PC-3 (cell line): ENCODE results near the gene AGBL5. TPM values are rescaled to one million over a fixed set of nuclear protein-coding genes. Genes with fewer than 3 reads are reported as not detected.

Experiments
- ATAC-seq: fragments of 200-7000 bp; cut with Tn5 transposase; 2 replicates; pipeline ENCODE4 v1.9.1; 2020; ENCODE audit warnings: mild to moderate bottlenecking, moderate library complexity
- BruUV-seq: library from RNA; stranded (reverse); fragments of 400-500 nt; replicated peaks from 2 replicates; lab custom pipeline; 2021; lab: Mats Ljungman, UMichigan
- CTCF ChIA-PET: fragments of 300-600 bp; sonication (Branson Sonifier 250); formaldehyde crosslinking; loops from one replicate; lab custom pipeline; 2022; ENCODE audit warnings: antibody characterized with exemption; lab: Charles Lee
- POLR2A ChIA-PET: fragments of 300-600 bp; sonication (Branson Sonifier 250); formaldehyde crosslinking; loops from one replicate; lab custom pipeline; 2022; ENCODE audit warnings: antibody characterized with exemption; ENCODE audit not compliant: unreplicated experiment; lab: Charles Lee
- DNase-seq: peaks from one replicate; pipeline ENCODE4 v3.0.0-alpha.2; 2015
- H2AFZ ChIP-seq: fragments of 300-600 bp; sonication (generic); 2 replicates; pipeline ENCODE4 v1.6.0; 2016; ENCODE audit warnings: antibody characterized with exemption, low read length
- H3F3A ChIP-seq: fragments of 300-600 bp; sonication (generic); one replicate; pipeline ENCODE4 v1.6.0; 2017; ENCODE audit warnings: antibody characterized with exemption, low read length, control low read depth, mild to moderate bottlenecking; ENCODE audit not compliant: unreplicated experiment
- H3K27ac ChIP-seq: fragments of 300-600 bp; sonication (generic); 2 replicates; pipeline ENCODE4 v1.5.1; 2016; ENCODE audit warnings: mild to moderate bottlenecking, low read length
- H3K27me3 ChIP-seq: fragments of 300-600 bp; sonication (generic); 2 replicates; pipeline ENCODE4 v1.6.1; 2016; ENCODE audit warnings: low read length, mixed read lengths
- H3K36me3 ChIP-seq: fragments of 300-600 bp; sonication (generic); 2 replicates; pipeline ENCODE4 v1.6.1; 2016; ENCODE audit warnings: low read depth, mixed run types, low read length, mixed read lengths
- H3K4me1 ChIP-seq: fragments of 300-600 bp; sonication (generic); 2 replicates; pipeline ENCODE4 v1.5.1; 2016; ENCODE audit warnings: low read length; ENCODE audit not compliant: insufficient read depth
- H3K4me2 ChIP-seq: fragments of 300-600 bp; sonication (generic); 2 replicates; pipeline ENCODE4 v1.6.0; 2016; ENCODE audit warnings: low read length
- H3K4me3 ChIP-seq: fragments of 300-600 bp; sonication (generic); 2 replicates; pipeline ENCODE4 v1.5.1; 2016; ENCODE audit warnings: mild to moderate bottlenecking, low read length, mixed read lengths
- H3K79me2 ChIP-seq: fragments of 300-600 bp; sonication (generic); 2 replicates; pipeline ENCODE4 v1.6.1; 2017; ENCODE audit warnings: low read length, mixed read lengths
- H3K9ac ChIP-seq: fragments of 300-600 bp; sonication (generic); 2 replicates; pipeline ENCODE4 v1.6.0; 2016; ENCODE audit warnings: mild to moderate bottlenecking, low read length
- H3K9me2 ChIP-seq: fragments of 300-600 bp; sonication (generic); replicated peaks from 2 replicates; pipeline ENCODE4 v1.6.1; 2016; ENCODE audit warnings: mixed run types, low read length, mixed read lengths
- H3K9me3 ChIP-seq: fragments of 300-600 bp; sonication (generic); 2 replicates; pipeline ENCODE4 v1.6.1; 2016; ENCODE audit warnings: low read length, mixed read lengths
- H4K20me1 ChIP-seq: fragments of 300-600 bp; sonication (generic); 2 replicates; pipeline ENCODE4 v1.6.1; 2016; ENCODE audit warnings: low read length, mixed read lengths
- EZH2 ChIP-seq: fragments of 300-600 bp; sonication (generic); IDR thresholded peaks from one replicate; pipeline ENCODE4 v1.6.1; 2017; ENCODE audit warnings: antibody characterized with exemption, mild to moderate bottlenecking, low read length; ENCODE audit not compliant: unreplicated experiment
- EZH2phosphoT487 ChIP-seq: fragments of 300-600 bp; sonication (generic); IDR thresholded peaks from 2 replicates; pipeline ENCODE4 v1.6.1; 2018; ENCODE audit warnings: mild to moderate bottlenecking, antibody characterized with exemption, low read length, borderline replicate concordance
- intact Hi-C: fragments of 100-400 bp; cut with micrococcal nuclease; formaldehyde crosslinking; loops from 2 replicates; pipeline ENCODE4 v1.9.0; 2023
- total RNA-seq: library from RNA; depleted of rRNA; stranded (reverse); fragments of >200 nt; gene quantifications from 2 replicates; pipeline ENCODE4 v1.2.3, GENCODE V29; 2014
- TF ChIP-seq, protein P1 (sequence below): fragments of 300-600 bp; sonication (generic); conservative IDR thresholded peaks from 2 replicates; pipeline ENCODE4 v1.5.1; 2017; ENCODE audit warnings: antibody characterized with exemption, low read depth, mild to moderate bottlenecking, low read length

Gene AGBL5
- total RNA-seq, 1 experiment from 2014 or later: 14.1 TPM

DNA sequence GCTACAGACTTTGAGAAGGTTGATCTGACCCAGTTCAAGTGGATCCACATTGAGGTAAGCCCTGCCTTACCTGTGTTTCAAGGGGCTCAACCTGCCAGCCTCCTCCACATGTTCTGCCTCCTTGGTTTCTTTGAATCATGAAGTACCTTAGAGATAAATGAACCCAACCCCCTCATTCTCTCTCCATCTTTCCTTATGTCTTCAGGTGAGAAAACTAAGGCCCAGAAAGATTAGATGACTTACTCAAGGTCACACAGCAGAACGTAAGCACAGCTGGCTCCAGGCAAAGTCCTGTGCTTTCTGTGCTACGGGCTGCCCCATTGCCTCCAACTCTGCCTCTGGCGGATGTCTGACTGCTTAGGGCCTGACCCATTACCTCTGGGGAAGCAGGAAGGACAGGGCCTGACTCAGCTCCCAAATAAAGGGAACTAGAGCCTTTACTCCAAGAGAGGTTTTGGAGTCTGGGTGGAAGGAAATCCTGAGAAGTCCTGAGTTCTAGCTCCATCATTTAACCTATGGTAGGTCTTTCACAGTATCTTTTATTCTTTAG lies 45.4 kb downstream of the AGBL5 start:
- Histone ChIP-seq H3K4me1 (no peaks in the 10 kb centered on the region), H3K9ac (no peak overlapping the region), H3K27ac (no peak overlapping the region), H3K4me2 (no peak overlapping the region), H3K9me2 (no peaks in the 10 kb centered on the region), H3K27me3 (no peaks in the 10 kb centered on the region), H4K20me1 (no peaks in the 10 kb centered on the region), H3F3A (no peaks in the 10 kb centered on the region), H3K4me3 (no peak overlapping the region), H2AFZ (no peak overlapping the region), H3K9me3 (no peaks in the 10 kb centered on the region), H3K36me3 (no peaks in the 10 kb centered on the region), H3K79me2 (no peaks in the 10 kb centered on the region)
- ATAC-seq: no peak
- DNase-seq: no peak
- no TSS peak for BruUV-seq
- ChIA-PET CTCF (interaction anchor here (0.8 to 2.1 kb wide), 3 partner anchors 9 to 206 kb away, joined by 4 to 8 read pairs (median 7); no protein-coding TSS in a partner anchor), POLR2A (no interaction called here)
- intact Hi-C loops: no loop called here
- TF ChIP-seq EZH2 (no peak), EZH2phosphoT487 (no peak)
- TF ChIP-seq, protein P1, sequence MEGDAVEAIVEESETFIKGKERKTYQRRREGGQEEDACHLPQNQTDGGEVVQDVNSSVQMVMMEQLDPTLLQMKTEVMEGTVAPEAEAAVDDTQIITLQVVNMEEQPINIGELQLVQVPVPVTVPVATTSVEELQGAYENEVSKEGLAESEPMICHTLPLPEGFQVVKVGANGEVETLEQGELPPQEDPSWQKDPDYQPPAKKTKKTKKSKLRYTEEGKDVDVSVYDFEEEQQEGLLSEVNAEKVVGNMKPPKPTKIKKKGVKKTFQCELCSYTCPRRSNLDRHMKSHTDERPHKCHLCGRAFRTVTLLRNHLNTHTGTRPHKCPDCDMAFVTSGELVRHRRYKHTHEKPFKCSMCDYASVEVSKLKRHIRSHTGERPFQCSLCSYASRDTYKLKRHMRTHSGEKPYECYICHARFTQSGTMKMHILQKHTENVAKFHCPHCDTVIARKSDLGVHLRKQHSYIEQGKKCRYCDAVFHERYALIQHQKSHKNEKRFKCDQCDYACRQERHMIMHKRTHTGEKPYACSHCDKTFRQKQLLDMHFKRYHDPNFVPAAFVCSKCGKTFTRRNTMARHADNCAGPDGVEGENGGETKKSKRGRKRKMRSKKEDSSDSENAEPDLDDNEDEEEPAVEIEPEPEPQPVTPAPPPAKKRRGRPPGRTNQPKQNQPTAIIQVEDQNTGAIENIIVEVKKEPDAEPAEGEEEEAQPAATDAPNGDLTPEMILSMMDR: no peak

DNA sequence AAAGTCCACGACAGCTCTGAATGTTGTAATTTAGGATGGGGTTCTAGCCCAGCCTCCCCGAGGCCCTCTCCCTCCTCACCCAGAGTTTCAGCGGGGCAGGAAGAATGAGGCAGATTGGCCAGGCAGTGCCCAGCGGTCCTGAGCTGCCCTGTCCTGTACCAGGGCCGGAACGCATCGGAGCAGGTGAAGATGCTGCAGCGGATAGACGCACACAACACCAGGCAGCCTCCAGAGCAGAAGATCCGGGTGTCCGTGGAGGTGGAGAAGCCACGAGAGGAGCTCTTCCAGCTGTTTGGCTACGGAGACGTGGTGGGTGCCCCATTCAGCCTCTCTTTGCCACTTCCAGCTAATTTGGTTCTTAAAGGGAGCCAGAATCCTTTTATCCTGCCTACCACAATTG lies 45.9 kb downstream of the AGBL5 start:
- Histone ChIP-seq H3K9me2 (no peaks in the 10 kb centered on the region), H3K4me3 (no peak overlapping the region), H3K27me3 (no peaks in the 10 kb centered on the region), H2AFZ (no peak overlapping the region), H4K20me1 (no peaks in the 10 kb centered on the region), H3F3A (no peaks in the 10 kb centered on the region), H3K4me2 (no peak overlapping the region), H3K79me2 (no peaks in the 10 kb centered on the region), H3K4me1 (no peaks in the 10 kb centered on the region), H3K27ac (no peak overlapping the region), H3K9me3 (no peaks in the 10 kb centered on the region), H3K36me3 (no peaks in the 10 kb centered on the region), H3K9ac (no peak overlapping the region)
- ATAC-seq (no peak), DNase-seq (no peak)
- POLR2A ChIA-PET: no interaction called here
- no peak for TF ChIP-seq EZH2phosphoT487
- no peak for TF ChIP-seq EZH2
- TF ChIP-seq, protein P1: no peak
- CTCF ChIA-PET: interaction anchor here (0.8 to 2.1 kb wide), 3 partner anchors 9 to 206 kb away, joined by 4 to 8 read pairs (median 7); no protein-coding TSS in a partner anchor
- intact Hi-C loops: no loop called here
- no TSS peak for BruUV-seq

DNA sequence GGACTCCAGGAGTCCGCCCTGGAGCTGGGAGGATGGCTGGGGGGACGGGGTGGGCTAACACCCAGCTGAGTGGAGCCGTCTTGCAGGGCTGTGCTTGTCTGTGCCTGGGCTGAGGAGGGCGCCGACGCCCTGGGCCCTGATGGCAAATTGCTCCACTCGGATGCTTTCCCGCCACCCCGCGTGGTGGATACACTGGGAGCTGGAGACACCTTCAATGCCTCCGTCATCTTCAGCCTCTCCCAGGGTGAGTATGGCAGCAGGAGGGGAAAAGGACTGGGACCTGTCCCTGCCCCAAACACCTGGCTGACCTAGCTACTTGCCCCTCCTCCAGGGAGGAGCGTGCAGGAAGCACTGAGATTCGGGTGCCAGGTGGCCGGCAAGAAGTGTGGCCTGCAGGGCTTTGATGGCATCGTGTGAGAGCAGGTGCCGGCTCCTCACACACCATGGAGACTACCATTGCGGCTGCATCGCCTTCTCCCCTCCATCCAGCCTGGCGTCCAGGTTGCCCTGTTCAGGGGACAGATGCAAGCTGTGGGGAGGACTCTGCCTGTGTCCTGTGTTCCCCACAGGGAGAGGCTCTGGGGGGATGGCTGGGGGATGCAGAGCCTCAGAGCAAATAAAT lies 48.0 kb downstream of the AGBL5 start:
- no TSS peak for BruUV-seq
- DNase-seq (no peak), ATAC-seq (no peak)
- no peaks in the 10 kb centered on the region for H3K9me2 ChIP-seq
- intact Hi-C loops: no loop called here
- no peak overlapping the region for H3K4me2 ChIP-seq
- H3K9ac ChIP-seq: no peak overlapping the region
- no peak overlapping the region for H2AFZ ChIP-seq
- no peaks in the 10 kb centered on the region for H3K36me3 ChIP-seq
- H3K4me1 ChIP-seq: no peaks in the 10 kb centered on the region
- H3K9me3 ChIP-seq: no peaks in the 10 kb centered on the region
- no peak overlapping the region for H3K4me3 ChIP-seq
- no peaks in the 10 kb centered on the region for H3K79me2 ChIP-seq
- ChIA-PET CTCF (interaction anchor here (1.2 kb wide), 1 partner anchor 204 kb away, joined by 4 read pairs; no protein-coding TSS in a partner anchor), POLR2A (interaction anchor here (0.6 kb wide), 1 partner anchor 198 kb away, joined by 6 read pairs; no protein-coding TSS in a partner anchor)
- no peaks in the 10 kb centered on the region for H4K20me1 ChIP-seq
- no peak overlapping the region for H3K27ac ChIP-seq
- no peak for TF ChIP-seq EZH2
- TF ChIP-seq, protein P1: no peak
- no peak for TF ChIP-seq EZH2phosphoT487
- H3F3A ChIP-seq: no peaks in the 10 kb centered on the region
- H3K27me3 ChIP-seq: no peaks in the 10 kb centered on the region
